IMR-90 (cell line): ENCODE measurements around the gene MPST. TPM values are rescaled to one million over a fixed set of nuclear protein-coding genes. Genes with fewer than 3 reads are reported as not detected.

Experiments used
- ATAC-seq: fragments of 200-7000 bp; cut with Tn5 transposase; 2 replicates; pipeline ENCODE4 v1.9.1; 2020; ENCODE audit warnings: low read depth, mild to moderate bottlenecking, moderate library complexity
- BruUV-seq: library from RNA; stranded (reverse); fragments of 400-500 nt; replicated peaks from 2 replicates; lab custom pipeline; 2021; lab: Mats Ljungman, UMichigan
- CTCF ChIA-PET: fragments of 300-600 bp; formaldehyde crosslinking; extraction: SDS; loops from one replicate; lab custom pipeline; 2021; ENCODE audit warnings: antibody characterized with exemption; lab: Yijun Ruan, JAX
- POLR2A ChIA-PET: fragments of 300-600 bp; sonication (Branson Sonifier 250); formaldehyde crosslinking; loops from one replicate; lab custom pipeline; 2022; ENCODE audit warnings: antibody characterized with exemption; ENCODE audit not compliant: unreplicated experiment; lab: Charles Lee
- DNase-seq: peaks from one replicate; pipeline ENCODE4 v3.0.0; 2013
- H2AFZ ChIP-seq: replicated peaks from 2 replicates; pipeline ENCODE3; 2013; ENCODE audit warnings: low read length, mild to moderate bottlenecking; ENCODE audit not compliant: poor library complexity
- H2AK5ac ChIP-seq: 2 replicates; pipeline ENCODE4 v1.6.1; 2013; ENCODE audit warnings: low read depth, low read length, inconsistent platforms
- H2AK9ac ChIP-seq: replicated peaks from 2 replicates; pipeline ENCODE3; 2013; ENCODE audit warnings: mild to moderate bottlenecking, low read depth, low read length, moderate library complexity; ENCODE audit not compliant: poor library complexity
- H2BK120ac ChIP-seq: 2 replicates; pipeline ENCODE4 v1.6.1; 2013; ENCODE audit warnings: low read depth, low read length, inconsistent platforms
- H2BK15ac ChIP-seq: 3 replicates; pipeline ENCODE4 v1.6.1; 2013; ENCODE audit warnings: low read depth, low read length, inconsistent platforms
- H2BK20ac ChIP-seq: 2 replicates; pipeline ENCODE4 v1.6.1; 2013; ENCODE audit warnings: low read depth, mild to moderate bottlenecking, inconsistent platforms, low read length, moderate library complexity
- H2BK5ac ChIP-seq: 2 replicates; pipeline ENCODE4 v1.6.1; 2013; ENCODE audit warnings: mild to moderate bottlenecking, low read depth, low read length, inconsistent platforms; ENCODE audit not compliant: poor library complexity, severe bottlenecking
- H3K14ac ChIP-seq: replicated peaks from 2 replicates; pipeline ENCODE4 v1.6.1; 2013; ENCODE audit warnings: low read depth, low read length, inconsistent platforms
- H3K18ac ChIP-seq: 2 replicates; pipeline ENCODE4 v1.6.1; 2013; ENCODE audit warnings: low read depth, low read length, control low read depth
- H3K23ac ChIP-seq: 2 replicates; pipeline ENCODE4 v1.6.1; 2013; ENCODE audit warnings: low read depth, low read length, inconsistent platforms
- H3K27ac ChIP-seq: 2 replicates; pipeline ENCODE4 v1.5.1; 2013; ENCODE audit warnings: mild to moderate bottlenecking, control low read depth, low read length; ENCODE audit not compliant: insufficient read depth
- H3K27me3 ChIP-seq: 2 replicates; pipeline ENCODE4 v1.6.1; 2013; ENCODE audit warnings: low read length; ENCODE audit not compliant: control insufficient read depth, insufficient read depth
- H3K36me3 ChIP-seq: 2 replicates; pipeline ENCODE4 v1.6.1; 2013; ENCODE audit warnings: low read length, mixed read lengths; ENCODE audit not compliant: control insufficient read depth, insufficient read depth
- H3K4ac ChIP-seq: 2 replicates; pipeline ENCODE4 v1.6.1; 2013; ENCODE audit warnings: low read depth, low read length, inconsistent platforms
- H3K4me1 ChIP-seq: 2 replicates; pipeline ENCODE4 v1.6.1; 2013; ENCODE audit warnings: low read length, mixed read lengths; ENCODE audit not compliant: control insufficient read depth, insufficient read depth
- H3K4me2 ChIP-seq: 2 replicates; pipeline ENCODE4 v1.6.1; 2013; ENCODE audit warnings: low read depth, mild to moderate bottlenecking, control low read depth, low read length, moderate library complexity
- H3K4me3 ChIP-seq: 2 replicates; pipeline ENCODE4 v1.5.1; 2013; ENCODE audit warnings: low read depth, mild to moderate bottlenecking, control low read depth, low read length, moderate library complexity; ENCODE audit not compliant: insufficient read depth
- H3K56ac ChIP-seq: 2 replicates; pipeline ENCODE4 v1.6.1; 2013; ENCODE audit warnings: low read length, inconsistent platforms; ENCODE audit not compliant: insufficient read depth; ENCODE audit errors: extremely low read depth
- H3K79me1 ChIP-seq, 2 experiments: 2 replicates each; pipeline ENCODE4 v1.6.1; 2013; ENCODE audit warnings: low read length in 2 of 2, inconsistent platforms in 1 of 2, low read depth in 1 of 2
- H3K9ac ChIP-seq: 2 replicates; pipeline ENCODE4 v1.6.1; 2013; ENCODE audit warnings: low read depth, low read length, control low read depth
- H3K9me1 ChIP-seq: 2 replicates; pipeline ENCODE4 v1.6.1; 2013; ENCODE audit warnings: low read length, inconsistent platforms; ENCODE audit not compliant: insufficient read depth
- H3K9me3 ChIP-seq: 2 replicates; pipeline ENCODE4 v1.6.1; 2013; ENCODE audit warnings: low read length; ENCODE audit not compliant: control insufficient read depth, insufficient read depth
- H4K20me1 ChIP-seq: 2 replicates; pipeline ENCODE4 v1.6.1; 2013; ENCODE audit warnings: low read length, inconsistent platforms; ENCODE audit not compliant: insufficient read depth
- H4K5ac ChIP-seq: 2 replicates; pipeline ENCODE4 v1.6.1; 2013; ENCODE audit warnings: mild to moderate bottlenecking, low read depth, low read length, control low read depth
- H4K8ac ChIP-seq, 2 experiments: 2 replicates each; pipeline ENCODE4 v1.6.1; 2013; ENCODE audit warnings: low read depth in 2 of 2, low read length in 2 of 2, control low read depth in 1 of 2, inconsistent platforms in 1 of 2
- H4K91ac ChIP-seq: 2 replicates; pipeline ENCODE4 v1.6.1; 2013; ENCODE audit warnings: low read depth, low read length, inconsistent platforms; ENCODE audit not compliant: insufficient read depth
- CEBPB ChIP-seq: IDR thresholded peaks from 2 replicates; pipeline ENCODE4 v1.6.1; 2012; ENCODE audit warnings: low read depth, low read length, improper control_type of control experiment
- CHD1 ChIP-seq: IDR thresholded peaks from 2 replicates; pipeline ENCODE4 v1.6.1; 2012; ENCODE audit warnings: low read depth, low read length, improper control_type of control experiment
- ELK1 ChIP-seq: fragments of 150-350 bp; IDR thresholded peaks from 2 replicates; pipeline ENCODE4 v1.6.1; 2016; ENCODE audit warnings: low read depth, mild to moderate bottlenecking, low read length, moderate library complexity, borderline replicate concordance
- MAFK ChIP-seq: IDR thresholded peaks from 2 replicates; pipeline ENCODE4 v1.6.1; 2012; ENCODE audit warnings: low read depth, low read length, improper control_type of control experiment
- MAZ ChIP-seq: IDR thresholded peaks from 2 replicates; pipeline ENCODE4 v1.6.1; 2012; ENCODE audit warnings: low read depth, mild to moderate bottlenecking, low read length, improper control_type of control experiment, moderate library complexity, borderline replicate concordance
- MXI1 ChIP-seq: IDR thresholded peaks from 2 replicates; pipeline ENCODE4 v1.6.1; 2012; ENCODE audit warnings: low read depth, mild to moderate bottlenecking, low read length, moderate library complexity, borderline replicate concordance
- NFE2L2 ChIP-seq: fragments of 150-350 bp; IDR thresholded peaks from 2 replicates; pipeline ENCODE4 v1.6.1; 2016; ENCODE audit warnings: low read depth, mild to moderate bottlenecking, low read length
- POLR2A ChIP-seq: IDR thresholded peaks from 2 replicates; pipeline ENCODE4 v1.6.1; 2012; ENCODE audit warnings: mild to moderate bottlenecking, low read depth, low read length
- RCOR1 ChIP-seq: IDR thresholded peaks from 2 replicates; pipeline ENCODE4 v1.6.1; 2012; ENCODE audit warnings: mild to moderate bottlenecking, low read length, improper control_type of control experiment; ENCODE audit not compliant: insufficient replicate concordance
- RFX5 ChIP-seq: IDR thresholded peaks from 2 replicates; pipeline ENCODE4 v1.8.0; 2012; ENCODE audit warnings: low read depth, mild to moderate bottlenecking, low read length, moderate library complexity
- SMC3 ChIP-seq: fragments of 150-350 bp; IDR thresholded peaks from 2 replicates; pipeline ENCODE4 v1.6.1; 2016; ENCODE audit warnings: low read depth, mild to moderate bottlenecking, antibody characterized with exemption, low read length, moderate library complexity
- WGBS, 2 experiments: methylation state at CpG; one replicate each; pipeline versions ENCODE4 v1.1.5 to v1.1.7; 2013; ENCODE audit warnings: missing lambda C conversion rate in 2 of 2; ENCODE audit not compliant: insufficient read length in 1 of 2; ENCODE audit errors: extremely low coverage in 2 of 2; 5-methylcytosine and 5-hydroxymethylcytosine counted together
- dilution Hi-C: fragments of 300-500 bp; cut with HindIII; formaldehyde crosslinking; loops from one replicate; pipeline ENCODE4 v1.14.3; 2018; ENCODE audit warnings: low sequenced_read_pairs; ENCODE audit not compliant: unreplicated experiment
- in situ Hi-C: fragments of 300-500 bp; cut with MboI; formaldehyde crosslinking; loops from 3 replicates; pipeline ENCODE4 v1.14.3; 2019; ENCODE audit warnings: low sequenced_read_pairs, inconsistent platforms, mixed read lengths
- intact Hi-C: fragments of 100-400 bp; cut with micrococcal nuclease; formaldehyde crosslinking; loops from 2 replicates; pipeline ENCODE4 v1.10.0; 2022
- polyA plus RNA-seq, 3 experiments: library from polyadenylated mRNA; depleted of rRNA; stranded (reverse); fragments of >200 nt; gene quantifications; 2 replicates each; pipeline ENCODE4 v1.2.3, GENCODE V29; 2012; ENCODE audit warnings: low replicate concordance in 1 of 3
- total RNA-seq: library from RNA; depleted of rRNA; stranded (reverse); fragments of >200 nt; gene quantifications from 2 replicates; pipeline ENCODE4 v1.2.3, GENCODE V29; 2012
- TF ChIP-seq, protein P1 (sequence below): conservative IDR thresholded peaks from 2 replicates; pipeline ENCODE4 v1.5.1; 2012; ENCODE audit warnings: mild to moderate bottlenecking, low read depth, low read length, improper control_type of control experiment

The MPST gene
- total and polyA plus RNA-seq, 2 of the 4 experiments (the other 2 are of a cell fraction), result 19.2 to 43.0 TPM

DNA sequence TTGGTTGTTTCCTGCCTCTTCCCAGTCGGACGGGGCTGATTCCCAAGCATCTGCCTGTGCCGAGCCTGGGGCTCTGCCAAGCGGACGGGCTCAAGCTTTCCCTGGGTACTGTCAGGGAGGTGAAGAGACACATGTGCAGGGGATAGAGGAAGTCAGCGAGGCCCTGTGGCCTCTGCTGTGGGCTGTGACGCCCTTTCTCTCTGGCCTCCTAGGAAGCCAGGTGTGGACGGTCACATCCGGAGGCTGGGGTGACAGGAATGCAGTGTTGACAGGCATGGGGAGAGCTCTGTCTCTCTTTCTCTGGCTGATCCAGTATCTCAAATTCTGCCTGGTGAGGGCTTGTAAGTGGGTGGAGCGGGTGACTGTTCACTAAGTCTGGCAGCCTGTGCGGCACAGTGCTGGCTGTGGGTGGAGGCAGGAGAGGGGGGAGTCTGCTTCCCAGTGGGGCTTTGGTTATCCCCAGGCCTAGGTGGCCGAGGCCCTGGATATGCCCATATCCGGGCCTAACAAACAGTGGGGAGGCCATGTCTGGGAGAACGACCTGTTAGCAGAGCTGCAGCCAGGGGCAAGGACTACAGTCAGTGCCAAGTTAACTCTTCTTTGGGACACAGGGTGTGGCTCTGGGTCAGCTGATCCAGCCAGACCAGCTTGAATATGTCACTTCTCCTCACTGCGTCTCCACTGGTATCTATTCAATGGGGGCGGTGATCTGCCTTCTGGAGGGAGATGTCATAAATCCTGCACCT, 33.9 kb downstream of the MPST start:
- H2BK20ac ChIP-seq, result no peak overlapping the region
- no peak for DNase-seq
- 0 out of 2 replicates have a peak, but pooled peaks cover 2% of the 10 kb centered on the region for H3K27me3 ChIP-seq
- H3K14ac ChIP-seq, result no peak overlapping the region
- no peak overlapping the region for H3K4me3 ChIP-seq
- no peak overlapping the region for H2BK120ac ChIP-seq
- H4K91ac ChIP-seq, result no peak overlapping the region
- no peak overlapping the region for H3K18ac ChIP-seq
- no peak overlapping the region for H3K9ac ChIP-seq
- no peak overlapping the region for H3K27ac ChIP-seq
- no peak overlapping the region for H3K4ac ChIP-seq
- ATAC-seq, result no peak
- no peak overlapping the region for H2AK5ac ChIP-seq
- ChIA-PET POLR2A (no interaction called here), CTCF (interaction anchor here (0.5 kb wide), 1 partner anchor 7 kb away, joined by 4 read pairs; no protein-coding TSS in a partner anchor)
- no peak overlapping the region for H3K56ac ChIP-seq
- in situ Hi-C loops (no loop called here), dilution Hi-C loops (no loop called here), intact Hi-C loops (loop anchor here (5.0 kb wide), 1 partner anchor 144 kb away; no protein-coding TSS in a partner anchor)
- no peak overlapping the region for H2BK5ac ChIP-seq
- BruUV-seq, result no TSS peak
- no peak overlapping the region for H2AFZ ChIP-seq
- peaks cover 4% of the 10 kb centered on the region; the same call in 1 of the 2 replicates for H3K4me1 ChIP-seq
- H3K9me3 ChIP-seq, result no peaks in the 10 kb centered on the region
- WGBS, 2 experiments, result 80% methylated on average over 8 of the region's 16 CpGs; no CpG with 5 or more reads in 1 of the 2 experiments
- H4K8ac ChIP-seq, result no peak overlapping the region
- TF ChIP-seq MAZ (no peak), MXI1 (no peak), MAFK (no peak), RCOR1 (no peak), SMC3 (no peak), NFE2L2 (no peak), RFX5 (no peak), ELK1 (no peak), POLR2A (no peak), CHD1 (no peak), CEBPB (no peak)
- TF ChIP-seq, protein P1, sequence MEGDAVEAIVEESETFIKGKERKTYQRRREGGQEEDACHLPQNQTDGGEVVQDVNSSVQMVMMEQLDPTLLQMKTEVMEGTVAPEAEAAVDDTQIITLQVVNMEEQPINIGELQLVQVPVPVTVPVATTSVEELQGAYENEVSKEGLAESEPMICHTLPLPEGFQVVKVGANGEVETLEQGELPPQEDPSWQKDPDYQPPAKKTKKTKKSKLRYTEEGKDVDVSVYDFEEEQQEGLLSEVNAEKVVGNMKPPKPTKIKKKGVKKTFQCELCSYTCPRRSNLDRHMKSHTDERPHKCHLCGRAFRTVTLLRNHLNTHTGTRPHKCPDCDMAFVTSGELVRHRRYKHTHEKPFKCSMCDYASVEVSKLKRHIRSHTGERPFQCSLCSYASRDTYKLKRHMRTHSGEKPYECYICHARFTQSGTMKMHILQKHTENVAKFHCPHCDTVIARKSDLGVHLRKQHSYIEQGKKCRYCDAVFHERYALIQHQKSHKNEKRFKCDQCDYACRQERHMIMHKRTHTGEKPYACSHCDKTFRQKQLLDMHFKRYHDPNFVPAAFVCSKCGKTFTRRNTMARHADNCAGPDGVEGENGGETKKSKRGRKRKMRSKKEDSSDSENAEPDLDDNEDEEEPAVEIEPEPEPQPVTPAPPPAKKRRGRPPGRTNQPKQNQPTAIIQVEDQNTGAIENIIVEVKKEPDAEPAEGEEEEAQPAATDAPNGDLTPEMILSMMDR, result no peak
- H2BK15ac ChIP-seq, result no peak overlapping the region
- H4K20me1 ChIP-seq, result no peaks in the 10 kb centered on the region
- no peak overlapping the region for H3K4me2 ChIP-seq
- peaks cover 31% of the 10 kb centered on the region for H3K36me3 ChIP-seq
- H3K79me1 ChIP-seq, result peaks cover 7 to 17% of the 10 kb centered on the region in 2 experiments; a peak in 3 of 4 replicates
- peak overlapping the region; percentile 19 for H2AK9ac ChIP-seq
- peaks cover 8% of the 10 kb centered on the region; the same call in 1 of the 2 replicates for H3K9me1 ChIP-seq
- no peak overlapping the region for H4K5ac ChIP-seq
- H3K23ac ChIP-seq, result no peak overlapping the region
